GM12872 (cell line): Measurements from ENCODE around the gene SDHA.

Source experiments
- TF ChIP-seq, protein P1 (sequence below): IDR thresholded peaks from 3 replicates; pipeline ENCODE4 v1.5.1; 2011; ENCODE audit warnings: low read depth, mild to moderate bottlenecking, low read length, moderate library complexity; ENCODE audit not compliant: insufficient read depth

SDHA gene

DNA sequence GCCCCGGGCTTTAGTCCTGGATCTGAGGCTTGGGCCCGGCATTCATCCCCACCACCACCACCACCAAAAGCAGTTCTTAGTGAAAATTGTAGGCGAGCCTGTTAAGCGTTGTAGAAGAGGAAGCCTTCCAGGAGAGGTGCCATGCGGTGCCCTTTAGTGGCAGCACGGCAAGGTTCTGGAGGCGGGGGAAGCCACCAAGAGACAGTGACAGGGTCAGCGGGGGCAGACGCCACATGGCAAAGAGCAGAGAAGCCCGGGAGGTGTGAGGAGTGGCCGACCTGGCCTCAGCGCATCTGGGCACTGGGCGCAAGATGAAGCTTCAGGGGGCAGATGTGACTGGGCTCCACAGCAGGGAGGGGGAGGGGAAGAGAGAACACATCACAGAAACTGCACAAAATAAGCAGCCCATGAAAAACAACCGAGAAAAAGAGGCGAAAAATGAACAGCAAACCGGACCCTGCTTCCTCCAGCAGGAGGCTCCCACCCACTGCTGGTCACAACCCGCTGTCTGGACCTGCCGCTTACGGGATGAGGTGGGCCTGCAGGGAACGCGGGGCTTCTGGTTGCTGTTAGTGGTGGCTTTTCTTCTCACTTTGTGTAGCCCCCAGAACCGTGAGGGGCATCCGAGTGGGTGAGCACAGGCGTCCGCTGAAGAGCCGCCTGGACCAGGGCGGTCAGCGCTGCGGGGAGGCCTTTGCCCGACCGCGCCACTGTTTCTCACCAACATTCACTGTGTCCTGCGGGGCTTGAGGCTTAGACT is 22.5 kb upstream of the SDHA start:
- TF ChIP-seq, protein P1, sequence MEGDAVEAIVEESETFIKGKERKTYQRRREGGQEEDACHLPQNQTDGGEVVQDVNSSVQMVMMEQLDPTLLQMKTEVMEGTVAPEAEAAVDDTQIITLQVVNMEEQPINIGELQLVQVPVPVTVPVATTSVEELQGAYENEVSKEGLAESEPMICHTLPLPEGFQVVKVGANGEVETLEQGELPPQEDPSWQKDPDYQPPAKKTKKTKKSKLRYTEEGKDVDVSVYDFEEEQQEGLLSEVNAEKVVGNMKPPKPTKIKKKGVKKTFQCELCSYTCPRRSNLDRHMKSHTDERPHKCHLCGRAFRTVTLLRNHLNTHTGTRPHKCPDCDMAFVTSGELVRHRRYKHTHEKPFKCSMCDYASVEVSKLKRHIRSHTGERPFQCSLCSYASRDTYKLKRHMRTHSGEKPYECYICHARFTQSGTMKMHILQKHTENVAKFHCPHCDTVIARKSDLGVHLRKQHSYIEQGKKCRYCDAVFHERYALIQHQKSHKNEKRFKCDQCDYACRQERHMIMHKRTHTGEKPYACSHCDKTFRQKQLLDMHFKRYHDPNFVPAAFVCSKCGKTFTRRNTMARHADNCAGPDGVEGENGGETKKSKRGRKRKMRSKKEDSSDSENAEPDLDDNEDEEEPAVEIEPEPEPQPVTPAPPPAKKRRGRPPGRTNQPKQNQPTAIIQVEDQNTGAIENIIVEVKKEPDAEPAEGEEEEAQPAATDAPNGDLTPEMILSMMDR = no peak

DNA sequence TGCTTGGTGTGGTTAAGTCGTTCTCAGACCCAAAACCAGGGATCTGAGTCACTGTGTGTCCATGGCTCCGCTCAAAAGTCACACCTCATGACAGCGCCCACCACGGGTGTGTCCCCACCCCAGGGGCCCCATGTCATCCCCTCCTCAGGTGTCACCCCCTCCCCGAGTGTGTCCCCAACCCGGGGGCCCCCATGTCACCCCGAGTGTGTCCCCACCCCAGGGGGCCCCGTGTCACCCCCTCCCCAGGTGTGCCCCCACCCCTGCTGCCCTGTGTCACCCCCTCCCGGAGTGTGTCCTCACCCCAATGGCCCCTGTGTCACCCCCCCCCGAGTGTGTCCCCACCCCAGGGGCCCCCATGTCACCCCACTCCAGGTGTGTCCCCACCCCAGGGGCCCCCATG is 21.8 kb upstream of the SDHA start:
- TF ChIP-seq, protein P1 = no peak

DNA sequence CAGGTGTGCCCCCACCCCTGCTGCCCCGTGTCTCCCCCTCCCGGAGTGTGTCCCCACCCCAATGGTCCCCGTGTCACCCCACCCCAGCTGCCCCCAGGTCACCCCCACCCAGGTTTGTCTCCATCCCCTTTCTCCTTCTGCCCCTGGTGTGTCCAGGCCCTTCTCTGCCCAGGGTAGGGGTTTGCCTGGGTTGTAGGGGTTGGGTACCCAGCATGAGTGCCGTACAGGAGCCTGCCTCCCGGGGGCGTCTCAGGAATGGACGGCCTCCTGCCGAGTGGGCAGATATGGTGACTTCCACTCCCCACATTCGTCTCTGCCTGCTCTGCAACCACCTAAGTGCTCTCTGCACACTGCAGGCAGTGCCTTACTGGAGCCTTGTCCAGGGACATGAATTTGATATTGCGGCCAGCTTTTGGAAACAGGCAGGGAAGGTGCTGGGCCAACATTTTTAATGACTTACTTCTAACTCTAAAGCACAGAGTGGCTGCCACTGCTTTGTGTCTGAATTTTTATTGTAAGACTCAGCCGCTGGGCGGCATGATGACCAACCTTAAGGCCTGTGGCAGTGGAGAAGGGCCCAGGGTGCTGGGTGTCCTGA is 20.1 kb upstream of the SDHA start:
- TF ChIP-seq, protein P1 = no peak

DNA sequence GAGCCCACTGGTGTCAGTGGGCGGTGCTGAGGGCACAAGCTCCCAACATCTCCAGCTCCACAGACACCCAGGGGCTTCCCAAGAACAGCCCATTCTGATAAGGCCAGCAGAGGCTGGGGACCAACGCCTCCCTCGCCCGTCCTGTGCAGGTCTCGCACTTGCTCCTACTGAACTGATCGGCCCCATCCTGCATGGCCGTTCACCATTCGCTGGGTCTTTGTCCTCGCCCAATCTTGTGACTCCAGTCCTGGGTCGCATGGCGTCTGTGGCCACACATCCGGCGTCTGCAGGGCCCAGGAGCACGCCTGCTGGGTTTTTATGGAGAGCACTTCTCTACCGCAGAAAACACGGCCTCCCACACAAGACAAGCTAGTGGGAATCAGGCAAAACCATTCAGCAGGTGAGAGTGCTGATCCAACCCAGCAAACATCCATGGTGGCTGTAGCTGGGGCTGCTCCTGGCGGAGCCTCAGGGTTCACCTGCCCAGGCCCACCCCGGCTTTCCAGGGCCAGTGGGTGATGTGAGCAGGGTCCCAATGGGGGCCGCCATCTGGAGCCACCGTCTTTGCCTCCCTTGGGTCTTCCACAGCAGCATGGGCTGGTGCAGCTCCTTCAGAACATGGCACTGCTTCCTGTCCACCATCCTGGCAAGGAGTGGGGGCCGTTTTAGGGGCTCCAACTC is 19.5 kb upstream of the SDHA start:
- TF ChIP-seq, protein P1 = no peak

DNA sequence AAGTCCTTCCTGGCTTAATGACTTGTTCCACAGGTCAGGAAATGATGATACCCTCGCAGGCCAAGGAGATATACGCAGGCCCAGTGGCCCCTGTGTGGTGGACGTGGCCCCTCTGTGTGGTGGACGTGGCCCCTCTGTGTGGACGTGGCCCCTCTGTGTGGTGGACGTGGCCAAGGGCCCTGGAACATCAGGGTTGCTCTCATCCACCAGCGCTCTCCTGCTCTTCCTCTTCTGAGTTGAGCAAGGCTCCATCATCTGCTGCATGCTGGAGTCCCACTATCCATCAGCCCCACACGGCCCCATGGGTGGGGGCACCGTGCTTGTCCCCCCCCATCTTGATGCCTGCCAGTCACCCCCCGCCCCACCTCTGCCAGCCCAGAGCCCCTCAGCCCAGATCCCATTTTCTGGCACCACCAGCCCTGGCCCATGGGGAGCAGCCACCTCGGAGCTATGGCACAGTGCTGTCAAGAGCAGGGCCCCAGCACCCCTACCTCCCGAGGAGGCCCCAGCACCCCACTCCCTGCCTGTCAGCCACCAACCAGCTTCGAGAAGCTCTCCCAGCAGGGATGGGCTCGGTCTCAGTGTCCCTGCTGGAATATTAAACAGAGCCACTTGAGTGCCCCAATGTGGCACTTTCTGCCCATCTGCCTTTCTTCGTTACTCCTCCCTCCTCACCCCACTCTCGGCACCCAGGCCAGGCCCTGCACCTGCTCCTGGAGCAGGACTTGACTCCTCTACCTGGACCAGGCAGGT is 18.7 kb upstream of the SDHA start:
- TF ChIP-seq, protein P1 = no peak

DNA sequence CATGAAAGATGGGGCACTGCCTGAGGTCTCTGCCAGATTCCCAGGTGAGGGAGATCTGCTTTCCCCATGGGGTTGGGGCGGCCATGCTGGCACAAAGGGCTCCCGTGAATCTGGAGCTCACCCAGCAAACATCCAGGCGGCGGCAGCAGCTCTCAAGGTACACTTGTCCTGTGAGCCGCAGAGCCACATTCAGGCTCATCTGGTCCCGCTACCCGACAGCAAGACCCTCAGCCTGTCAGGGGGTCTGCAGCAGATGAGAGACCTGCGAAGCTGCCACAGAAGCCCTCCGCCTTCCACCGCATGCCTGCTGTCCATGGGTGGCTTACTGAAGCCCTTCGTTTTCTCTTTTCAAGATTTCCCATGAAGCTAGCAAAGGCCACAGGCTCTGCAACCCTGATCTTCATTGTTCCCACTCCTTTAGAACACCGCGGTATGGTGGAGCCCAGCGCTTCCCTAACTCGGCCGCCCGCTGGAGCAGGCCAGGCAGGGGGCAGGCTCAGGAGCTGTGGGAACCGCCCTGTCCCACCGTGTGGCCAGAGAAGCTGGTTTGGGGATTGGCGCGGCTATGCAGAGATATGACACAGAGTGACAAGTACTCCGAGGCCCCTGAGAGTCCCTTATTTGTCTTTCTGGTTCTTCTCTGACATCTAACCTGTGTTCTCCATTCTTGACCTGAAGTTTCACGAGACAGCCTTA is 18.0 kb upstream of the SDHA start:
- TF ChIP-seq, protein P1 = no peak
